Activated CD8-positive, alpha-beta memory T cell treated with anti-CD3 and anti-CD28 coated beads, Interleukin-2, amount 50 U/mL, for 48 hours (primary cell): ENCODE data around the gene TEX264.
A peak's percentile ranks its signal among the peaks of the same experiment; 100 is the strongest.

Experiments used
- DNase-seq: peaks from one replicate; pipeline ENCODE4 v3.0.0-alpha.2; 2020

TEX264 gene

GRCh38 chr3:51676102-51676640, 5.1 kb downstream of the TEX264 start:
- DNase-seq, result no peak

DNA sequence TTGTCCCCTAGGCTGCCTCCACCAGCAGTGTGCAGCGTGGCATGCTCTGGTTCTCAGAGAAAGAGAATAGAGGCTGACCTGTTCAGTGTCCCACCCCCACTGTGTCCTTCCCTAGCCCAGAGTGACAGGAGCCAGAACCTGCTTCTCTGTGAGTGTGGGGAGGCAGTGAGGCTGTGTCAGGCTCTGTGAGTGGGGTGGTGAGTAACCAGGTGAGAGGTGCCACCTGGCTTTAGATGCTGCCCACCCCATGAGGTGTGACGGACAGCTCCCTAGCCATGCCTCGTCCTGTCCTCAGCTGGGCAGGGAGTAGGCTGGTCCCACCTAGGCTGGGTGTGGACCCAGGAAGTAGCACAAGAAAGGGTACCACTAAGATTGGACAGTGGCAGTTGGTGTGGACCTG, 6.3 kb downstream of the TEX264 start:
- DNase-seq, result no peak

GRCh38 chr3:51678186-51678585, 7.1 kb downstream of the TEX264 start:
- no peak for DNase-seq

GRCh38 chr3:51678641-51679040, 7.6 kb downstream of the TEX264 start:
- no peak for DNase-seq

DNA sequence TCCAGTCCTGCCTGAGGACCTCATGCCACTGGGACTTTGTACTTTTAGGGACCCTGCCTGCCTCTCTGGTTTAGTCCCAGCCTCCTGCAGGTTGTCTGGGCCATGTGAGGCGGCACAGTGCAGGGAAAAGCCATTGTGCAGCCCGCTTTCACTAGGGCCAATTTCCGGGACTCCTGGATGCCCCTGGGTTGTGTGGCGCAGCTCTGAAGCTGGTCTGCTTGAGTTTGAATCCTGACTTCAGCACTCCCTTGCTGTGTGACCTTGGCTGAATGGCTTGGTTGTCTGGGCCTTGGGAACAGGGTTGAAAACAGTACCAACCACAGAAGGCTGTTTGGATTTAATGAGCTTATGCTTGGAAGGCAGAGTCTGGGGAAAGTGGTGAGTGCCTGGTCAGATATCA, 8.3 kb downstream of the TEX264 start:
- DNase-seq, result no peak

DNA sequence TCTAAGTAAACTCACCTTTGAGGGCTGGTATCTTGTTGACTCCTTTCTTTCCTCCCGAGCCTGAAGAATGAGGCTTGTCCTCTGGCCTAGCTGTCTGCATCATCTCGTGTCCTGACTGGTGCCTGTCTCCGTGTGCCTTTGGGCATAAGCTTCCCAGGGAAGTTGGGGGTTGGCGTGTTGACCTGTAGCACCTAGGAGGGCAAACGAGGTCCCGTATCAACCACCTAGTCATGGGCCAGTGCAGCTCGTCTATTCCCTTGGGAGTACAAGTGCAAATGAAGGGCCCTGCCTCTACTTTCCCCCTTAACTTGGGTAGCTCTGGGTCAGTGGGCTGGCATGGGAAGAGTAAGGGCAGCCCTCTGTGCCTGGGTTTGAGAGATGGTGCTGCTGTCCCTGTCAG, 8.7 kb downstream of the TEX264 start:
- no peak for DNase-seq

GRCh38 chr3:51680196-51680595, 9.1 kb downstream of the TEX264 start:
- no peak for DNase-seq

DNA sequence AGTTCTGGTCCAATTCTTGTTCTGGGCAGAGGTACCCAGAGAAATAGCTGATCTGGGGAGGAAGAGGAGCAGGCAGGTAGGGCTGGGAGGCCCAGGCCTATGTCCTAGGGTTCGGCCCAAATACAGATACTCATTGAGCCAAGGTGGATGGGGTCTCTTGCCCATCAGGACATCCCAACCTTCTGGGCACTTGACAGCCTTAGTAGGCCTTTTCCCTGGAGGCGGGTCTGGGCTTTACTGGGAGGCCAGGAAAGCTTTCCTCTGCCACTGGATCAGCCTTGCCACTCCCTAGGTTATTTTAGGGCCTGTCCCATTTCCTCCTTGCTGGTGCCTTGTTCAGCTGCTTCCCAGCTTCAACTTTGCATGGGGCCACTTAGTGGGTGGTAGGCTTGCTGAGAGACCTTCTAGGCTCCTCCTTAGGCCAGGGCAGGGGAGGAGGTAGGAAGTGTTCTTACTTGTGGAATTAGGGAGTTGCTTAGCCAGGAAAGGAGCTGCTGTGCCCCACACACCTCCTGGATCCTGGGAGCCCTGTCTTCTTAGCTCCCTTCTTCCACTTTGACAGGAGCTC, 9.7 kb downstream of the TEX264 start:
- DNase-seq, result no peak

DNA sequence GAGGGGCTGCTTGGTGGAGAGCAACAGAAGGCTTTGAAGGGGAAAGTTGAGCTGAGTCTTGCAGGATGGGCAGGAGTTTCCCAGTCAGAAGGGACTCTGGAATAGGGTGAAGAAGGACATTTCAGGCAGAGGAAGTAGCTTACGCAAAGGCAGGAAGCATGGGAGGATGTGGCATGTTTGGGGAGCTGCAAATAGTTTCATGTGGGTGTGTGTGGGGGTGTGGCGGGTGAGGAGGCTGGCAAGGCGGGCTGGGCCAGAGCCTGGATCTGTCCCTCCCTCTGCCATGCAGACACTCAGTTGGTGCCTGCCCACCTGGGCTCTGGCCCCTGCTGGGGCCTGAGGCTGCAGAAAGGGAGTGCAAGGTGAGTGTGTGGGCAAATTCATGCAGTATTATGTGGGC, 10.4 kb downstream of the TEX264 start:
- DNase-seq, result no peak

GRCh38 chr3:51682079-51682478, 11.0 kb downstream of the TEX264 start:
- DNase-seq, result peak; percentile 69

DNA sequence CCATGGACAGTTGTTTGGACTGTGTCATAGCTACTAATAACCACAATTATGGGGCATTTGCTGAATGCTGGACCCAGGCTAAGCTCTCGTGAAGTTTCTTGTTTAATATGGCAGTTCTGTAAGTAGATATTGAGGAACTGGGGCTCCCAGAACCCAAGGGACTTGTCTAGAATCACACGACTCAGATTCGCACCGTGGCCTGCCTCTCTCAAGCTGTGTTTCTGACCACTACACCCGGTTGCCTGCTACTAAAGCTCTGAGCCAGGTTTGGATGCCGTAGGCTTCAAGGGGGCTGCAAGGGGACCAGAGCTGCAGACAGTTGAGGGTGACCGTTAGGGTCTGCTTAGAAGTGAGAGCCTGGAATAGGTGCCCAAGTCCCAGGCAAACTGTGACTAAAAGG, 11.5 kb downstream of the TEX264 start:
- DNase-seq, result no peak

GRCh38 chr3:51683566-51683965, 12.5 kb downstream of the TEX264 start:
- no peak for DNase-seq

DNA sequence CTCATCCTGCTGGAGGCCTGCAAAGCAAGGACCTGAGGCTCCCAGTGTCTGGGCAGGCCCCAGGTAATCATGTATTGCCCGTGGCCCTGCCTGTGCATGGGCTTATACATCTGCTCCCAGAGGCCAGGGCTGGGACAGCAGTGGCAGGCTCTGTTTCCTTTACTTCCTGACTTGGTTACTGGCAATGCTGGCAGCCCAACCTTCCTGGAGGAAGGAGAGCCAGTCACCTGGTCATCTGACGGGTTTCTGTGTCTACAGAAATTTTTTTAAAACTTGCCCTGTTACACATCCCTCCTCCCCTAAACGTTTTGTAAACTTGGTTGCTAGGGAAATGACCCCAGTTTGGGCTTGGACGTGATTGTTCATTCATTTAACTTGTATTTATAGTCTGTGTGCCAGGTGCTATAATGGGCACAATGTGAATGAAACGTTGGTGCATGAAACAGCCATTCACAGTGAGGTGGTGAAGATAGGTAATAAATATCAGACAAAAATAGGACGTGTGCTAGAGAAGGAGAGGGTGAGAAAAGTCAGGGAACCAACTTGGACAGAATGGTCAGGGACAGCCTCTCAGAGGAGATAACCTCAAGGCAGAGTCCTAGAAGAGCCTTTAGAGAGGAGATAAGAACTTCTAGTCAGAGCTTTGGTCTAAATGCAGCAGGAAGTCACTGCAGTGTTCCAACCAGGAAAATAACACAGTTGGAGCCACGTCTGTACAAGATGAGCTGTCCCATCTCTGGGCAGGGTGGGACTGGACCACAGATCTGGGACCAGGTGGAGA, 14.1 kb downstream of the TEX264 start:
- no peak for DNase-seq

DNA sequence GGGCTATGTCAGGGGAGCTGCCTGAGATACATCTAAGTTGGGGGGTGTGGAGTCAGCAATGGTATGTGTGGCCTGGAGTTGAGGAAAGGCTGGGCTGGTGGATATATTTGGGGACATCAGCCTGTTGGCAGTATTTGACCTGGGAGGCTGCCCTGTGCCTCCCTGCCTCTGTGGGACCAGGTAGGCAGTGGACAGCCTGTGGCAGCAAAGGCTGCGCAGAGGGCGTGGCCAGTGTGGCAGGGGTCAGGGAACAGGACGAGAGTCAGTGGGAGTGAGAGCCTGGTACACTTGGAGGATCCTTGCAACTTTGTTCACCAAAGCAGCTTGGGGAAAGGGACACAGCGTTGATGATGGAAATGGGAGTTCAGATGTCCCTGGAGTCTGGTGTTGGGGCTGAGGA, 15.0 kb downstream of the TEX264 start:
- DNase-seq, result no peak

- peak; percentile 84 for DNase-seq
Measured at GRCh38 chr3:51686512-51687215, 15.6 kb downstream of the TEX264 start.

GRCh38 chr3:51687431-51688205, 16.6 kb downstream of the TEX264 start:
- DNase-seq, result no peak

- DNase-seq, result no peak
Measured at GRCh38 chr3:51688206-51688600, 17.2 kb downstream of the TEX264 start.

DNA sequence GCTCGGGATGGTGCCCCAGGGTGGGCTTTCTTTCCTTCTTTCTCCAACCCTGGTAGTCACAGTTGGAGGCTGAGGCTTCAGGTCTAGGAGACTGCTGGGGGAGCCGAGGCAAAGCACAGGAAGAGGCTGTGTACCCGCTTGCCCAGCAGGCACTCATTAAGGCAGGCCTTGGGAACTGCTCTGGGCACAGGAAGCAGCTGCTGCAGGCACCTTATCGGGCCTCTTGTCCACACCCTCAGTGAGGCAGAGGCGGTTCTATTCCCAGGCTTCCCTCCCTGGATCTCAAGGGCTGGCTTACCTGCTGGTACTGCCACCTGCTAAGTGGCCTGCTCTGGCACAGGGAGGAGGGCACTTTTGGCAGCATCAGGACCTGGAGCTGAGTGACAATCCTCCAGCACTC, 20.0 kb downstream of the TEX264 start:
- no peak for DNase-seq

DNA sequence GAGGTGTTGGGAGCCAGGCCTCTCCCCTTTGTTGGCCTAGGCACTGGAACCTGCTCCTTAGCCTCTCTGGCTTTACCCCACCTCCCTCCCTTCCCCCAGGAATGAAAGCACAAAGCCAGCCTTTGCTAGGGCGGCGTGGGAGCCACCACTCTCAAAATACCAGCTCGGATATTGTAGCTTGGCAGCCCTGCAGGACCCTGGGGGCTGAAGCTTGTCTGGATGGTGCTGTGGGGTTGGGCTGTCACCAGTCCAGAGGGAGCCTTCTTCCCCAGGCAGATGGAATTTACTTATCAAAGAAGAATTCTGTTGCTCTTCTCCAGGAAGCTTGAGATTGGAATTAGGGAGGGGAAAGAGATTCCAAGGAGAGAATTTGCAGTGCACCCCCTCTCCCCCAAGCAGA, 20.9 kb downstream of the TEX264 start:
- DNase-seq, result no peak

GRCh38 chr3:51692980-51693395, 21.9 kb downstream of the TEX264 start:
- DNase-seq, result no peak

GRCh38 chr3:51696954-51697353, 25.9 kb downstream of the TEX264 start:
- DNase-seq, result no peak

GRCh38 chr3:51698209-51698608, 27.2 kb downstream of the TEX264 start:
- no peak for DNase-seq

- DNase-seq, result no peak
Measured at GRCh38 chr3:51700403-51700802, 29.4 kb downstream of the TEX264 start.
